Activated naive CD4-positive, alpha-beta T cell treated with anti-CD3 and anti-CD28 coated beads, Interleukin-2, amount 10 ng/mL, durations not matched to agents 7 days and 5 days (primary cell): Measurements from ENCODE around the gene WBP2.

Experiments used
- CTCF ChIA-PET: fragments of 350-600 bp; sonication (Branson Sonifier 250); formaldehyde crosslinking; loops from one replicate; lab custom pipeline; 2021; ENCODE audit warnings: antibody characterized with exemption; lab: Charles Lee
- DNase-seq: peaks from one replicate; pipeline ENCODE4 v3.0.0-alpha.2; 2020
- H3K27ac Mint-ChIP-seq: one replicate; pipeline ENCODE4 v1.8.0; 2021; ENCODE audit warnings: mild to moderate bottlenecking, moderate library complexity, mixed read lengths
- H3K27me3 Mint-ChIP-seq: one replicate; pipeline ENCODE4 v1.8.0; 2021; ENCODE audit warnings: mild to moderate bottlenecking, mixed read lengths
- H3K36me3 Mint-ChIP-seq: one replicate; pipeline ENCODE4 v1.8.0; 2021; ENCODE audit warnings: mixed read lengths
- H3K4me1 Mint-ChIP-seq: one replicate; pipeline ENCODE4 v1.8.0; 2021; ENCODE audit warnings: mixed read lengths
- H3K4me3 Mint-ChIP-seq: one replicate; pipeline ENCODE4 v1.8.0; 2021; ENCODE audit warnings: mild to moderate bottlenecking, moderate library complexity, mixed read lengths
- H3K9me3 Mint-ChIP-seq: one replicate; pipeline ENCODE4 v1.8.0; 2021; ENCODE audit warnings: mixed read lengths

Gene WBP2

DNA sequence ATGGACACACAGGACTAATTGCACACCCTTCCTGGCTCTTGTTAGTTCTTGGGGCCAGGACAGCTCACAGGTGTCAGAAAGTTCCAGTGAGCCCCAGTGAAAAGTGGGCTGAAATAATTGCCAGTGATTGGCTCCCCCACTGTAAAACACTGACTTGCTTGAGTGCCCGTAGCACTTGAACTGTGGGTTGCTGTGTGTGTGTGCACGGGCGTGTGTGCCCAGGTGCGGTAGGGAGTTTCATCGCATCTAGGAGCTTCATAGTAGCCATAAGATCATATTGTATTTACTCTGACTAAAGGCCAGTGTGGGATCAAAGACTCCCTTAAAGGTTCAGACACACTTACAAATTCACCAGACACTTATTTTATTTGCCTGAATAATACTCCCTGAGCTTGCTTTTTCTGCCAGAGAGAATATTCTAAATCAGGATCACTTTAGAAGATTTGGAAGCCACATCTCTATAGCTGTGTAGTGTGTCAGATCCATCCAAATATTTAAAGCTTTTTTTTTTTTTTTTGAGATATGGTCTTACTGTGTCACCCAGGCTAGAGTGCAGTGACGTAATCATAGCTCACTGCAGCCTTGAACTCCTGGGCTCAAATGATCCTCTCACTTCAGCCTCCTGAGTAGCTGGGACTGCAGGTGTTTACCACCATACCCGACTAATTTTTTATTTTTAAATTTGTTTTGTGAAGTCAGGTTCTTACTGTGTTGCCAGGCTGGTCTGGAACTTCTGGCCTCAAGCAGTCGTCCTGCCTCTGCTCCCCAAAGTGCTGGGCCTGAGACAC, 59.1 kb downstream of the WBP2 start:
- H3K4me1 Mint-ChIP-seq, result peaks cover 14% of the 10 kb centered on the region
- CTCF ChIA-PET, result interaction anchor here (1.3 to 3.3 kb wide), 3 partner anchors 10 to 47 kb away, joined by 3 to 9 read pairs (median 8); partner anchors contain the start of gene GALK1
- DNase-seq, result no peak
- no peaks in the 10 kb centered on the region for H3K27me3 Mint-ChIP-seq
- no peaks in the 10 kb centered on the region for H3K9me3 Mint-ChIP-seq
- H3K27ac Mint-ChIP-seq, result no peak overlapping the region
- no peak overlapping the region for H3K4me3 Mint-ChIP-seq
- H3K36me3 Mint-ChIP-seq, result peaks cover 27% of the 10 kb centered on the region
